Sigmoid colon (tissue), 4 donors: ENCODE measurements around the gene FMOD.

Experiments used
- CTCF ChIP-seq, 4 experiments: fragments of 450-650 bp in 3 of 4; fragments of 200-600 bp in 1 of 4; IDR thresholded peaks; one replicate each; pipeline ENCODE4 v1.5.1; 2016 to 2019; ENCODE audit warnings: antibody characterized with exemption in 4 of 4, mild to moderate bottlenecking in 3 of 4, moderate library complexity in 2 of 4
- EP300 ChIP-seq, 4 donors: sonication (generic); formaldehyde crosslinking; IDR thresholded peaks; one replicate each; pipeline ENCODE4 v1.6.1; 2017; ENCODE audit warnings: antibody characterized with exemption in 4 of 4
- POLR2A ChIP-seq, 2 donors: fragments of 450-650 bp; IDR thresholded peaks; one replicate each; pipeline ENCODE4 v1.6.1; 2016; ENCODE audit warnings: antibody characterized with exemption in 2 of 2, mild to moderate bottlenecking in 2 of 2, moderate library complexity in 2 of 2
- POLR2AphosphoS5 ChIP-seq, 4 donors: sonication (generic); formaldehyde crosslinking; IDR thresholded peaks; one replicate each; pipeline ENCODE4 v1.6.1; 2017; ENCODE audit warnings: antibody characterized with exemption in 4 of 4

- TF ChIP-seq CTCF (IDR thresholded peaks at IDR 0.05) (no peak), POLR2A (IDR thresholded peaks at IDR 0.05) (no peak), POLR2AphosphoS5 (IDR thresholded peaks at IDR 0.05) (no peak), EP300 (IDR thresholded peaks at IDR 0.05) (no peak)
Measured at GRCh38 chr1:203390298-203390697, 39.4 kb upstream of the FMOD start.
